OCI-M2 (cell line): Measurements from ENCODE around the gene EPB41L1.

Source experiments
- DNase-seq: peaks from one replicate; lab custom pipeline; 2025; ENCODE audit not compliant: unreplicated experiment; lab: John Stamatoyannopoulos, UW

The EPB41L1 gene

DNA sequence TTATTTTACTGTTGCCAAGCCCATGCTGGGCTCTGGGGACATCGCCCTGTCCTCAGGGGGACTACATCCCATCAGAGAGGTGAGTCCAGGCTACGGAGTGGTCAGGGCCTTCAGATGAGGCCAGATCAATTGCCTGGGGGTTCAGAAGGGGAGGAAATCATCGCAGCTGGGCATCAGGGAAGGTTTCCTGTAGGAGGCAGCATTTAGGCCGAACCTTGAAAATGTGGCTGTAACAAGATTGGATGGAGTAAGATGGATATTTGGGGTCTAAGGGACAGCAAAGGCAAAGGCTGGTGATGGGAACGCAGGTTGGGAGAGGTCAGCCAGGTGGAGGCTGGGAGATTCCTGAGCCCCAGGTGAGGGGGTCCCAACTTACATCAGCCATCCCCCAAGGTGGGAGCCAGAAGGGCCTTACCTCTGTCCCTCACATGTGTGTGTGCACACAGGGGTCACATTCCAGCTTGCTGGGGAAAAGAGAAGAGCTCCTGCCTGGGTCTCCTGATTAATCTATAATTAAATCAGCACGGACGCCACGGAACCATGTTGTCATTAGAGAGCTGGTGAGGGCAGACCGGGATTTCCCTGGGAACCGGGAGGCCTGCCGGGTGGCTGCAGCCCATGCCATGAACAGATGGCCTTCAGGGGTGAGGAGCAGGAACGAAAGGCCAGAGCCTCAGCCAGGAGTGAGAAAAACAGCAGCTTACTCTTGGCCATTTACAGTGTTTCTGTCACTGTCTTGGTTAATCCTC lies 121.1 kb downstream of the EPB41L1 start:
- DNase-seq, result no peak

DNA sequence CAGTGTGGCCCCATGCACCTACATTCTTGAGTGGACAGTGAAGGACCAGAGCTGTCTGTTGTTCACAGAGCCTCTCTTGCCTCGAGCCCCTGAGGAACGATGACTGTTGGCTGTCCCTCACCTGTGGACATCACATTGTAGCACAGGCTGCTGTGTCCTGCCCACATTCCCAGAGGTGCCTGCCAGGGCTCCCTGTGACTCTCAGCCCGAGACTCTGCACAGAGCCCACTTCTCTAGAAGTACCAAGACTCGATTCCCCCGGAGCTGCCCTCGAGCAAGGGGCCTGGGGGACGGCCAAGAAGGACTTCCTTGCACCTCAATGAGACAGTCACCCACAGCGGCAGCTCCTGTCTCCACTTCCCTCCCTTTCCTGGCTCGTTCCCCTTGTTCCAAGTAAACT lies 123.0 kb downstream of the EPB41L1 start:
- DNase-seq, result no peak

DNA sequence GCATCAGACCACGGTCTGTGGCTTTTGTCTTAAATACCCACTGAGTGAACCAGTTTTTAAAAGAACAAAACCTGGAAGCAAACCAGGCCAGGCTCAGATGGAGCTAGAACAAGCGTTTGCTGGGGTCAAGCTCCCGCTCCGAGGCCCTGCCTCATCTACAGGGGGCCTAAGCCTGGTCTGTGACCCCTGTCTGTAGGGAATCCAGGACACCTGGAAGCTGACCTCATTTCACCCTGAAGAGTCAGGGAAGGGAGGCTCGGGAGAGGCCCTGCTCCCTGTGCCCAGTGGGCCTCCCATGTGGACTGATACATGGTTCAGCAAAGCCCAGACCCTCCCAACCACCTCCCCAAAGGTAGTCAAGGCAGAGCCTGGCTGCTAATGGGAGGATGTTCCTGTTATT lies 124.8 kb downstream of the EPB41L1 start:
- DNase-seq, result no peak

DNA sequence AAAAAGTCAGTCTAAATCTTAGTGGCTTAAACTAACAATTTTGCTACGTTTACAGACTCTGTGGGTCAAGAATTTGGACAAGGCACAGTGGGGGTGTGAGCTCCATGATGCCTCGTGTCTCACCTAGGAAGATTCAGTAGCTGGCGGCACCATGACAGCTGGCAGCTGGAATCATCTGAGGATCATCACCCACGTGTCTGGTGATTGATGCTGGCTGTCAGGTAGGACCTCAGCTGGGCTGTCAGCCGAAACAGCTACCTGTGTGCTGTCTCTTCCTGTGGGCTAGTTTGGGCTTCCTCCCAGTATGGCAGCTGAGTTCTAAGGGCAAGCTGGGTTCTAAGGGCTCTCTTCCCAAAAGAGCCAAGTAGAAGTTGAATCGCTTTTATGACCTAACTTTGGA lies 125.2 kb downstream of the EPB41L1 start:
- DNase-seq, result no peak

DNA sequence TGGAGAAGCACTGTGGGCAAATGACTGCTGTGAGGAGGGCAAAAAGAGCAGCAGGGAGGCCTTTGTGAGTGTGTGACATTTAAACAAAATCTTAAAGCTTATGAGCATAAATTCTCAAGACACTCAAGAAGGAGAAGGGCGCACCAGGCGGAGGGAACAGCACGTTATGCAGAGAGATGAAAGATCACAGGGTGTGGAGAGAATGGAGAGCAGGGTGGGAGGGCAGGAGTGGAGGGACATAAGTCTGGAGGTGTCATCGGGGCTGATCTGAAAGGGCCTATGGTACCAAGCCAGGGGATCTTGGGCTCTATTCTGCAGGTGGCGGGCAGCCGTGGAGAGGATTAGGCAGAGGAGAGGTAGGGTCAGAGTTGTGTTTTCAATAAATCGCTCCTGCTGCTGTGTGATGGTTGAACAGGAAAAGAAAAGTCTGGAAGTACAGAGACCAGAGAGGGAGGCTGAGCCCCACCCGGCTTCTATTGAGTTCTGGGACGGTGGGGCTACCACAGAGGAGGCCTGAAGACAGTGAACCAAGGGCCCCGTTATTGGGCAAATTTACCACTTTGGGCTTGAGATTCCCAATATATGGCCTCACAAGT lies 127.3 kb downstream of the EPB41L1 start:
- no peak for DNase-seq
